ENCODE measurements around the gene TBC1D22A. TPM values are rescaled to one million over a fixed set of nuclear protein-coding genes. Genes with fewer than 3 reads are reported as not detected.

TBC1D22A gene
- total and polyA plus RNA-seq, 10 of the 15 experiments (the other 5 are each of a cell fraction or from before 2014, with no cell fraction given), result 0.63 to 44.7 (median 27.4) TPM

GRCh38 chr22:46776876-46777608 lies 14.6 kb downstream of the TBC1D22A start (continued):
- no peak for TF ChIP-seq LARP7 (IDR thresholded peaks at IDR 0.05)
- no peak for TF ChIP-seq MTA3 (IDR thresholded peaks at IDR 0.05; ENCODE audit: borderline replicate concordance, low read length)
- TF ChIP-seq FOXK2 (IDR thresholded peaks at IDR 0.05), result no peak
- TF ChIP-seq ZNF217 (IDR thresholded peaks at IDR 0.05), result no peak
- no peak for TF ChIP-seq SUPT20H (IDR thresholded peaks at IDR 0.05; ENCODE audit: borderline replicate concordance, control insufficient read depth, low read depth, low read length)
- no peak for TF ChIP-seq ZBTB11 (CRISPR knock-in tag; IDR thresholded peaks at IDR 0.05)
- TF ChIP-seq PAX5 (IDR thresholded peaks at IDR 0.05; ENCODE audit: borderline replicate concordance, low read depth, low read length), result no peak
- no peak for TF ChIP-seq CUX1 (IDR thresholded peaks at IDR 0.05; ENCODE audit: insufficient replicate concordance, low read depth, low read length)
- no peak for TF ChIP-seq CEBPZ (IDR thresholded peaks at IDR 0.05; ENCODE audit: low read depth, low read length)
- no peak for TF ChIP-seq CHD2 (IDR thresholded peaks at IDR 0.05; ENCODE audit: borderline replicate concordance, low read depth, low read length)
- TF ChIP-seq SMC3 (IDR thresholded peaks at IDR 0.05; ENCODE audit: borderline replicate concordance, low read length), result no peak
- TF ChIP-seq HCFC1 (IDR thresholded peaks at IDR 0.05; ENCODE audit: low read length), result no peak
- no peak for TF ChIP-seq ELK1 (IDR thresholded peaks at IDR 0.05; ENCODE audit: low read depth, low read length)
- TF ChIP-seq MYC (IDR thresholded peaks at IDR 0.05; ENCODE audit: insufficient read depth, insufficient read length, insufficient replicate concordance, low read length, severe bottlenecking), result no peak
- no peak for TF ChIP-seq KLF5 (IDR thresholded peaks at IDR 0.05; ENCODE audit: partially characterized antibody)
- TF ChIP-seq ZZZ3 (IDR thresholded peaks at IDR 0.05; ENCODE audit: control insufficient read depth, insufficient read length, low read depth), result no peak

All from GM12878 (cell line).